Measurements from ENCODE around the gene DDX1. TPM values are rescaled to one million over a fixed set of nuclear protein-coding genes. Genes with fewer than 3 reads are reported as not detected.
A peak's percentile ranks its signal among the peaks of the same experiment; 100 is the strongest.

The DDX1 gene
- total and polyA plus RNA-seq, 9 of the 15 experiments (the other 6 are each of a cell fraction or from before 2014, with no cell fraction given) = 116 to 277 (median 232) TPM

DNA sequence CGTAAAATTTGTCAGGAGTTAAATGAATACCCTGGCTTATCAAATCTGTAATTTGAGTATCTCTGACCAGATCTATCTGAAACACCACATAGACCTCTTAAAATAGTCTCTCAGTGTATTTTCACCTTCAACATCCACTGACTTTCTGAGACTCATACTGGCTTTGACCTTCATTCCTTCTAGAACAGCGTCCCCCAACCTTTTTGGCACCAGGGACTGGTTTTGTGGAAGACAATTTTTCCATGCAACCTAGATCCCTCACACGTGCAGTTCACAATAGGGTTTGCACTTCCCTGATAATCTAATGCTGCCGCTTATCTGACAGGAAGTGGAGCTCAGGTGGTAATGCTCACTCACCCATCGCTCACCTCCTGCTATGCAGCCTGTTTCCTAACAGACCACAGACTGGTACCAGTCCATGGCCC lies 33.8 kb upstream of the DDX1 start (continued):
- TF ChIP-seq, protein P1, sequence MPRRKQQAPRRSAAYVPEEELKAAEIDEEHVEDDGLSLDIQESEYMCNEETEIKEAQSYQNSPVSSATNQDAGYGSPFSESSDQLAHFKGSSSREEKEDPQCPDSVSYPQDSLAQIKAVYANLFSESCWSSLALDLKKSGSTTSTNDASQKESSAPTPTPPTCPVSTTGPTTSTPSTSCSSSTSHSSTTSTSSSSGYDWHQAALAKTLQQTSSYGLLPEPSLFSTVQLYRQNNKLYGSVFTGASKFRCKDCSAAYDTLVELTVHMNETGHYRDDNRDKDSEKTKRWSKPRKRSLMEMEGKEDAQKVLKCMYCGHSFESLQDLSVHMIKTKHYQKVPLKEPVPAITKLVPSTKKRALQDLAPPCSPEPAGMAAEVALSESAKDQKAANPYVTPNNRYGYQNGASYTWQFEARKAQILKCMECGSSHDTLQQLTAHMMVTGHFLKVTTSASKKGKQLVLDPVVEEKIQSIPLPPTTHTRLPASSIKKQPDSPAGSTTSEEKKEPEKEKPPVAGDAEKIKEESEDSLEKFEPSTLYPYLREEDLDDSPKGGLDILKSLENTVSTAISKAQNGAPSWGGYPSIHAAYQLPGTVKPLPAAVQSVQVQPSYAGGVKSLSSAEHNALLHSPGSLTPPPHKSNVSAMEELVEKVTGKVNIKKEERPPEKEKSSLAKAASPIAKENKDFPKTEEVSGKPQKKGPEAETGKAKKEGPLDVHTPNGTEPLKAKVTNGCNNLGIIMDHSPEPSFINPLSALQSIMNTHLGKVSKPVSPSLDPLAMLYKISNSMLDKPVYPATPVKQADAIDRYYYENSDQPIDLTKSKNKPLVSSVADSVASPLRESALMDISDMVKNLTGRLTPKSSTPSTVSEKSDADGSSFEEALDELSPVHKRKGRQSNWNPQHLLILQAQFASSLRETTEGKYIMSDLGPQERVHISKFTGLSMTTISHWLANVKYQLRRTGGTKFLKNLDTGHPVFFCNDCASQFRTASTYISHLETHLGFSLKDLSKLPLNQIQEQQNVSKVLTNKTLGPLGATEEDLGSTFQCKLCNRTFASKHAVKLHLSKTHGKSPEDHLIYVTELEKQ (CRISPR knock-in tag; IDR thresholded peaks at IDR 0.05) = no peak
- TF ChIP-seq, protein P2, sequence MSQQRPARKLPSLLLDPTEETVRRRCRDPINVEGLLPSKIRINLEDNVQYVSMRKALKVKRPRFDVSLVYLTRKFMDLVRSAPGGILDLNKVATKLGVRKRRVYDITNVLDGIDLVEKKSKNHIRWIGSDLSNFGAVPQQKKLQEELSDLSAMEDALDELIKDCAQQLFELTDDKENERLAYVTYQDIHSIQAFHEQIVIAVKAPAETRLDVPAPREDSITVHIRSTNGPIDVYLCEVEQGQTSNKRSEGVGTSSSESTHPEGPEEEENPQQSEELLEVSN (IDR thresholded peaks at IDR 0.05; ENCODE audit: borderline replicate concordance in 1 of 2, extremely low read depth in 1 of 2, insufficient read depth in 1 of 2, insufficient read length in 1 of 2, low read depth in 1 of 2, low read length in 1 of 2, poor library complexity in 1 of 2, severe bottlenecking in 1 of 2) = no peak
- TF ChIP-seq HIVEP1 (CRISPR knock-in tag; IDR thresholded peaks at IDR 0.05) (no peak), HDAC3 (IDR thresholded peaks at IDR 0.05; ENCODE audit: borderline replicate concordance, partially characterized antibody) (peak; percentile 60), SREBF1 (IDR thresholded peaks at IDR 0.05; ENCODE audit: borderline replicate concordance, low read depth, low read length) (no peak), ZNF253 (CRISPR knock-in tag; conservative IDR thresholded peaks at IDR 0.05) (no peak), ZNF384 (IDR thresholded peaks at IDR 0.05; ENCODE audit: low read depth, low read length) (no peak), NONO (IDR thresholded peaks at IDR 0.05; ENCODE audit: low read depth in 2 of 2, low read length in 1 of 2) (no peak), GTF2F1 (IDR thresholded peaks at IDR 0.05; ENCODE audit: low read depth, low read length) (no peak), GTF2E2 (tag; IDR thresholded peaks at IDR 0.05) (peak; percentile 34; the same call in 1 of the 2 replicates), KLF10 (CRISPR knock-in tag; IDR thresholded peaks at IDR 0.05) (no peak), MXI1 (IDR thresholded peaks at IDR 0.05; ENCODE audit: low read depth, low read length) (no peak), ZNF507 (tag; conservative IDR thresholded peaks at IDR 0.05) (no peak), ZNF830 (CRISPR knock-in tag; IDR thresholded peaks at IDR 0.05) (no peak), NFIX (CRISPR knock-in tag; IDR thresholded peaks at IDR 0.05; ENCODE audit: low read depth) (no peak), POLR2G (IDR thresholded peaks at IDR 0.05; ENCODE audit: low read depth, low read length) (no peak), SNRNP70 (optimal IDR thresholded peaks at IDR 0.05; ENCODE audit: low read depth, low read length) (no peak), PURB (CRISPR knock-in tag; IDR thresholded peaks at IDR 0.05; ENCODE audit: low read depth) (no peak)
- TF ChIP-seq, protein P3, sequence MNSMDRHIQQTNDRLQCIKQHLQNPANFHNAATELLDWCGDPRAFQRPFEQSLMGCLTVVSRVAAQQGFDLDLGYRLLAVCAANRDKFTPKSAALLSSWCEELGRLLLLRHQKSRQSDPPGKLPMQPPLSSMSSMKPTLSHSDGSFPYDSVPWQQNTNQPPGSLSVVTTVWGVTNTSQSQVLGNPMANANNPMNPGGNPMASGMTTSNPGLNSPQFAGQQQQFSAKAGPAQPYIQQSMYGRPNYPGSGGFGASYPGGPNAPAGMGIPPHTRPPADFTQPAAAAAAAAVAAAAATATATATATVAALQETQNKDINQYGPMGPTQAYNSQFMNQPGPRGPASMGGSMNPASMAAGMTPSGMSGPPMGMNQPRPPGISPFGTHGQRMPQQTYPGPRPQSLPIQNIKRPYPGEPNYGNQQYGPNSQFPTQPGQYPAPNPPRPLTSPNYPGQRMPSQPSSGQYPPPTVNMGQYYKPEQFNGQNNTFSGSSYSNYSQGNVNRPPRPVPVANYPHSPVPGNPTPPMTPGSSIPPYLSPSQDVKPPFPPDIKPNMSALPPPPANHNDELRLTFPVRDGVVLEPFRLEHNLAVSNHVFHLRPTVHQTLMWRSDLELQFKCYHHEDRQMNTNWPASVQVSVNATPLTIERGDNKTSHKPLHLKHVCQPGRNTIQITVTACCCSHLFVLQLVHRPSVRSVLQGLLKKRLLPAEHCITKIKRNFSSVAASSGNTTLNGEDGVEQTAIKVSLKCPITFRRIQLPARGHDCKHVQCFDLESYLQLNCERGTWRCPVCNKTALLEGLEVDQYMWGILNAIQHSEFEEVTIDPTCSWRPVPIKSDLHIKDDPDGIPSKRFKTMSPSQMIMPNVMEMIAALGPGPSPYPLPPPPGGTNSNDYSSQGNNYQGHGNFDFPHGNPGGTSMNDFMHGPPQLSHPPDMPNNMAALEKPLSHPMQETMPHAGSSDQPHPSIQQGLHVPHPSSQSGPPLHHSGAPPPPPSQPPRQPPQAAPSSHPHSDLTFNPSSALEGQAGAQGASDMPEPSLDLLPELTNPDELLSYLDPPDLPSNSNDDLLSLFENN (IDR thresholded peaks at IDR 0.05; ENCODE audit: low read depth in 2 of 2, low read length in 2 of 2) = 0 out of 4 replicates have a peak, but pooled peaks of 1 of the 2 experiments have one; percentile 36
- TF ChIP-seq, protein P4, sequence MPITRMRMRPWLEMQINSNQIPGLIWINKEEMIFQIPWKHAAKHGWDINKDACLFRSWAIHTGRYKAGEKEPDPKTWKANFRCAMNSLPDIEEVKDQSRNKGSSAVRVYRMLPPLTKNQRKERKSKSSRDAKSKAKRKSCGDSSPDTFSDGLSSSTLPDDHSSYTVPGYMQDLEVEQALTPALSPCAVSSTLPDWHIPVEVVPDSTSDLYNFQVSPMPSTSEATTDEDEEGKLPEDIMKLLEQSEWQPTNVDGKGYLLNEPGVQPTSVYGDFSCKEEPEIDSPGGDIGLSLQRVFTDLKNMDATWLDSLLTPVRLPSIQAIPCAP (CRISPR knock-in tag; IDR thresholded peaks at IDR 0.05; ENCODE audit: borderline replicate concordance) = no peak

Measured in K562 (cell line).